HUES6 (cell line): ENCODE measurements around the gene PHACTR3.

ENCODE experiments used
- H3K27ac ChIP-seq: 2 replicates; pipeline ENCODE4 v1.7.0; 2013; ENCODE audit warnings: low read depth, mild to moderate bottlenecking, low read length, inconsistent platforms
- H3K27me3 ChIP-seq: 2 replicates; pipeline ENCODE4 v1.6.1; 2013; ENCODE audit warnings: low read length; ENCODE audit not compliant: control insufficient read depth, insufficient read depth
- H3K36me3 ChIP-seq: 2 replicates; pipeline ENCODE4 v1.6.1; 2013; ENCODE audit warnings: low read length; ENCODE audit not compliant: control insufficient read depth, insufficient read depth
- H3K4me1 ChIP-seq: 2 replicates; pipeline ENCODE4 v1.6.1; 2013; ENCODE audit warnings: low read length; ENCODE audit not compliant: control insufficient read depth, insufficient read depth
- H3K4me3 ChIP-seq: 2 replicates; pipeline ENCODE4 v1.5.1; 2013; ENCODE audit warnings: low read depth, low read length
- H3K9ac ChIP-seq: one replicate; pipeline ENCODE4 v1.6.1; 2013; ENCODE audit warnings: mild to moderate bottlenecking, low read length
- H3K9me3 ChIP-seq: 2 replicates; pipeline ENCODE4 v1.6.1; 2013; ENCODE audit warnings: low read depth, low read length; ENCODE audit not compliant: control insufficient read depth, insufficient read depth

PHACTR3 gene

DNA sequence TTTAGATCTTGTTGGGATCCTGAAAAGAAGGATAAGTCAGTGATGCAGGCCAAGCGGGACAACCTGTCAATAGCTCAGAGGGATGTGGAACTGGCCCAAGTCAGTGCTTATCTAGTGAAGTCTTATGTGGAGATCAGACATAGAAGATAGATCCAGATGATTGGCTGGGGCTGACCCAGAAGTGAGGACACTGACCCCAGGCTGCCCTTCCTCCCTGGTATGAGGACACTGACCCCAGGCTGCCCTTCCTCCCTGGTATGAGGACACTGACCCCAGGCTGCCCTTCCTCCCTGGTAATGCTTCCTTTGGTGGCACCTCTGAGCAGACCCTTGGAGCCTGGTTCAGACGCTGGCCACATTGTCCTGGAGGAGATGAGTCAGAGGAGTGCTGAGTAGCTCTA is 159.7 kb downstream of the PHACTR3 start:
- Histone ChIP-seq H3K36me3 (no peaks in the 10 kb centered on the region), H3K27me3 (peaks cover 30% of the 10 kb centered on the region; the same call in 1 of the 2 replicates), H3K9me3 (no peaks in the 10 kb centered on the region), H3K4me1 (no peaks in the 10 kb centered on the region), H3K9ac (no peak overlapping the region), H3K27ac (no peak overlapping the region), H3K4me3 (no peak overlapping the region)

- Histone ChIP-seq H3K4me1 (no peaks in the 10 kb centered on the region), H3K27me3 (peaks cover 26% of the 10 kb centered on the region; the same call in 1 of the 2 replicates), H3K27ac (no peak overlapping the region), H3K9ac (no peak overlapping the region), H3K36me3 (no peaks in the 10 kb centered on the region), H3K9me3 (no peaks in the 10 kb centered on the region), H3K4me3 (no peak overlapping the region)
Measured at GRCh38 chr20:59765599-59766177, 161.3 kb downstream of the PHACTR3 start.

DNA sequence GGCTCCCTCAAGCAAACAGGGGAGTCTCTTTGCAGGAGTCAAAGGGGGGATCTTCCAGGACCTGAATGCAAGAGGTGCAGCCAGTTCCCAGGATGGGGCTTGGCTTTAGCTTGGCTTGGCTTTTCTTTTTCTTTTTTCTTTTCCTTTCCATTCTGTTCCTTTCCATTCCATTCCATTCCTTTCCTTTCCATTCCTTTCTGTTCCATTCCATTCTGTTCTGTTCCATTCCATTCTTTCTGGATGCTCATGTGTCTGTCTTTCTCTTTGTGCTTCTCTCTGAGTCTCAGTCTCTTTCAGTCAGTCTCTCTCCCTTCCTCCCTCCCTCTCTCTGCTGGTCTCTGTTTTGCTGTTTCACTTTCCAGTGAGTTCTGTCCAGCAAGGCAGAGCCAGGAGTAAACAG is 163.3 kb downstream of the PHACTR3 start:
- Histone ChIP-seq H3K4me3 (no peak overlapping the region), H3K36me3 (no peaks in the 10 kb centered on the region), H3K9me3 (no peaks in the 10 kb centered on the region), H3K27ac (no peak overlapping the region), H3K9ac (no peak overlapping the region), H3K4me1 (no peaks in the 10 kb centered on the region), H3K27me3 (peaks cover 11% of the 10 kb centered on the region; the same call in 1 of the 2 replicates)

GRCh38 chr20:59770270-59770669 is 165.9 kb downstream of the PHACTR3 start:
- Histone ChIP-seq H3K36me3 (no peaks in the 10 kb centered on the region), H3K27me3 (peaks cover 12% of the 10 kb centered on the region; the same call in 1 of the 2 replicates), H3K27ac (no peak overlapping the region), H3K4me1 (no peaks in the 10 kb centered on the region), H3K9me3 (no peaks in the 10 kb centered on the region), H3K9ac (no peak overlapping the region), H3K4me3 (no peak overlapping the region)

- Histone ChIP-seq H3K27ac (no peak overlapping the region), H3K9me3 (no peaks in the 10 kb centered on the region), H3K4me1 (no peaks in the 10 kb centered on the region), H3K36me3 (no peaks in the 10 kb centered on the region), H3K27me3 (peaks cover 12% of the 10 kb centered on the region; the same call in 1 of the 2 replicates), H3K4me3 (no peak overlapping the region), H3K9ac (no peak overlapping the region)
Measured at GRCh38 chr20:59770851-59771250, 166.5 kb downstream of the PHACTR3 start.

DNA sequence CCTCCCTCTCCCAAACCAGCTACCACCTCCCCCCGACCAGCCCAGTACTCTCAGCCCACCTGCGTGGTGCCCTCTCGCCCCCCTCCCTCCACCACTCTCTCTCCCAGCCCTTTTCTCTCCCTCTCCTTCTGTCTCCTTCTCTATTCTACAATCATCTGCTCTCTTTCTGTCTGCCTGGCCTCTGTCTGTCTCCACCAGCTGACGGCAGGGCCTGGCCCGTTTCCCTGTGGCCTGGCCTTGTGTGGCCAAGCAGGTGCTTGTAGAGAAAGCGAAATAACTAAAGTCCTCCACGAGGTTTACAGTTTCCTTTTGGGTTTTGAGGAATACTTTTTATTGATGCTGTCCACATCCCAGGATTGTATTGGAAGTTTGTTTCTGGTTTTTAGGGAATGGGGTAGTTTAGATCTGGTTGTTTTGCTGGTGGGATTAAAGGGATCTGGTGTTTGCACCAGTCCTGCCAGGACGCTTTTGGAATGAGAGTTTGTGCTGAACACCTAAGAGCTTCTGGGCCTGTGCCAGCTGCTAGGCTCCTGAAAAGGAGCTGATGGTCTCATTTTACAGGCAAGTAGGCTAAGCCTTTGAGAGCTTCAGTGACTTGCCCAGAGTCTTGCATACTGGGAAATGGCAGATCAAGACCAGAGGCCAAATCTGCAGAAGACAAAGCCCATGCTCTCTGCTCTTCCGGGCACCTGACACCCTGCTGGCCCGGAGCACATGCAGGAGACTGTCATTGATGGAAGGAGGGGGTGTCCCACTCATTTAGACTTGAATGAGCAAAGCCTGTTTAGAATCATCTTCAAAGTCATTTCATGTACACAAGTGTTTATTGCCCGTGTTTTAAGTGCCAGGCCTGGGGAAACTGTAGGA is 167.4 kb downstream of the PHACTR3 start:
- Histone ChIP-seq H3K9ac (no peak overlapping the region), H3K27ac (no peak overlapping the region), H3K4me1 (no peaks in the 10 kb centered on the region), H3K9me3 (no peaks in the 10 kb centered on the region), H3K4me3 (no peak overlapping the region), H3K36me3 (no peaks in the 10 kb centered on the region), H3K27me3 (peaks cover 8% of the 10 kb centered on the region; the same call in 1 of the 2 replicates)

- H3K9ac ChIP-seq, result no peak overlapping the region
- H3K4me1 ChIP-seq, result no peaks in the 10 kb centered on the region
- no peak overlapping the region for H3K27ac ChIP-seq
- H3K4me3 ChIP-seq, result no peak overlapping the region
- H3K27me3 ChIP-seq, result peaks cover 4% of the 10 kb centered on the region; the same call in 1 of the 2 replicates
- no peaks in the 10 kb centered on the region for H3K36me3 ChIP-seq
- no peaks in the 10 kb centered on the region for H3K9me3 ChIP-seq
Measured at GRCh38 chr20:59772373-59772705, 168.0 kb downstream of the PHACTR3 start.

- no peak overlapping the region for H3K4me3 ChIP-seq
- H3K9me3 ChIP-seq, result no peaks in the 10 kb centered on the region
- peaks cover 4% of the 10 kb centered on the region; the same call in 1 of the 2 replicates for H3K27me3 ChIP-seq
- H3K9ac ChIP-seq, result no peak overlapping the region
- no peaks in the 10 kb centered on the region for H3K4me1 ChIP-seq
- H3K27ac ChIP-seq, result no peak overlapping the region
- no peaks in the 10 kb centered on the region for H3K36me3 ChIP-seq
Measured at GRCh38 chr20:59772931-59773913, 168.9 kb downstream of the PHACTR3 start.

GRCh38 chr20:59774204-59774641 is 169.9 kb downstream of the PHACTR3 start:
- no peak overlapping the region for H3K9ac ChIP-seq

DNA sequence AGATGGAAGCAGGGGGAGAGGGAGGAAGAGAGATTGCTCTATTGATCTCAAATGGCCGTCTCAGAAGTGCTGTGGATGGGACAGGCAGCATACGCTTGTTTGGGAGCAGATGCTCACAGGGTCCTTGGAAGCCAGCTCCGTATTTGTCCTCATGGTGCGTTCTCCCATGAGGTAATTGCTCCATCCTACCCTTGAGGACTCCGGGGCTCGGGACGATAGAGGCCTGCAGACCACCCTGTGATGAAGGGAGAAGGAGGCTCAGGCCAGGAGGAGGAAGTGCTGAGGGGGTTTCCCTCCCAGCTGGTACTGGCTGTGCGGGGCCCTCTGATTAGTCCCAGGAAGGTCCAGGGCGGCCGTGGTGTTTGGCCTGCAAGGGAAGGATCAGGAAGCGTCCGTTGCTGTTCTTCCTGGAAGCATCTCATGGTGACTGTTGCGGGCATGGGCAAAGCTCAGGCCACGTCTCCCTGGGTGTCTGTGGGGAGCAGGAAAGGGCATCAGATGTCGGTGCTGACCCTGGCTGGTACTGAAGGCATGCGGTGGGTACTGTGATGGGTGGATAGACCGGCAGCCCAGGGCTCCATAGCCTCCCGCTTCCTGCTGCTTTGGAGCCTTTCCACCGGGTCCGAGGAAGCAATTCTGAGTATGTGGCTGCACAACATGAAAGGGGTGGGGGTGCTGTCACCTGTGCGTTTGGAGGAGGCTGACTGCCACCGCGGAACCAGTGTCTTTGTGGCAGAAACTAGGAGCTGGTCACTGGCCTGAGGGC is 170.8 kb downstream of the PHACTR3 start:
- Histone ChIP-seq H3K9ac (no peak overlapping the region), H3K4me1 (no peaks in the 10 kb centered on the region), H3K4me3 (no peak overlapping the region), H3K36me3 (no peaks in the 10 kb centered on the region), H3K9me3 (no peaks in the 10 kb centered on the region), H3K27ac (no peak overlapping the region), H3K27me3 (peaks cover 4% of the 10 kb centered on the region; the same call in 1 of the 2 replicates)

More at GRCh38 chr20:59774204-59774641, 169.9 kb downstream of the PHACTR3 start:
- Histone ChIP-seq H3K27me3 (peaks cover 4% of the 10 kb centered on the region; the same call in 1 of the 2 replicates), H3K9me3 (no peaks in the 10 kb centered on the region), H3K4me3 (no peak overlapping the region), H3K27ac (no peak overlapping the region), H3K4me1 (no peaks in the 10 kb centered on the region), H3K36me3 (no peaks in the 10 kb centered on the region)
